ENCODE measurements around the gene RPS18.

Gene RPS18

GRCh38 chr6:33292996-33293682, 21.3 kb downstream of the RPS18 start:
- DNase-seq = no peak

- DNase-seq = no peak
Measured at GRCh38 chr6:33294086-33294823, 22.4 kb downstream of the RPS18 start.

GRCh38 chr6:33295621-33296369, 23.9 kb downstream of the RPS18 start:
- no peak for DNase-seq

GRCh38 chr6:33296797-33297405, 25.0 kb downstream of the RPS18 start:
- DNase-seq = no peak

- no peak for DNase-seq
Measured at GRCh38 chr6:33297406-33297955, 25.6 kb downstream of the RPS18 start.

GRCh38 chr6:33297956-33298772, 26.3 kb downstream of the RPS18 start:
- DNase-seq = peak; percentile 32

- peak; percentile 81 for DNase-seq
Measured at GRCh38 chr6:33298773-33299236, 26.9 kb downstream of the RPS18 start, which contains the start of gene RGL2. Gene RGL2, minus strand, starts transcription at chr6:33298942. Its CDS starts 332 bp downstream, at chr6:33298610.

GRCh38 chr6:33299237-33299944, 27.5 kb downstream of the RPS18 start:
- DNase-seq = peak; percentile 92

GRCh38 chr6:33301877-33302276, 30.0 kb downstream of the RPS18 start:
- no peak for DNase-seq

GRCh38 chr6:33304216-33304615, 32.3 kb downstream of the RPS18 start:
- DNase-seq = no peak

- no peak for DNase-seq
Measured at GRCh38 chr6:33305052-33305451, 33.2 kb downstream of the RPS18 start.

GRCh38 chr6:33306356-33306755, 34.5 kb downstream of the RPS18 start:
- no peak for DNase-seq

- DNase-seq = peak; percentile 95
Measured at GRCh38 chr6:33312361-33313104, 40.7 kb downstream of the RPS18 start.

GRCh38 chr6:33313105-33313708, 41.3 kb downstream of the RPS18 start:
- DNase-seq = peak; percentile 79

- DNase-seq = peak; percentile 56
Measured at GRCh38 chr6:33313709-33314514, 42.0 kb downstream of the RPS18 start, which contains the start of gene TAPBP. Gene TAPBP, minus strand, starts transcription at chr6:33314078. Its CDS starts 37 bp downstream, at chr6:33314041.

- peak; percentile 54 for DNase-seq
Measured at GRCh38 chr6:33314515-33314942, 42.7 kb downstream of the RPS18 start.

GRCh38 chr6:33314943-33315792, 43.3 kb downstream of the RPS18 start:
- DNase-seq = peak; percentile 37

Data from NCI-H146 (cell line).